BLaER1 (cell line): ENCODE data around the gene SETD3.

Experiments
- H3K27ac ChIP-seq: shearing (Covaris generic); formaldehyde crosslinking; 2 replicates; pipeline ENCODE4 v1.8.1; 2022
- H3K27me3 ChIP-seq: shearing (Covaris generic); formaldehyde crosslinking; 2 replicates; pipeline ENCODE4 v1.8.1; 2022
- H3K36me3 ChIP-seq: shearing (Covaris generic); formaldehyde crosslinking; 2 replicates; pipeline ENCODE4 v1.8.1; 2022
- H3K4me1 ChIP-seq: shearing (Covaris generic); formaldehyde crosslinking; 2 replicates; pipeline ENCODE4 v1.8.1; 2022
- H3K4me2 ChIP-seq: shearing (Covaris generic); formaldehyde crosslinking; 2 replicates; pipeline ENCODE4 v1.8.1; 2022
- H3K4me3 ChIP-seq: shearing (Covaris generic); formaldehyde crosslinking; 2 replicates; pipeline ENCODE4 v1.8.1; 2022
- H3K9ac ChIP-seq: shearing (Covaris generic); formaldehyde crosslinking; 2 replicates; pipeline ENCODE4 v1.8.1; 2022
- H3K9me3 ChIP-seq: shearing (Covaris generic); formaldehyde crosslinking; 2 replicates; pipeline ENCODE4 v1.8.1; 2022
- H4K20me1 ChIP-seq: shearing (Covaris generic); formaldehyde crosslinking; 2 replicates; pipeline ENCODE4 v1.8.1; 2022
- Cebpa-rat ChIP-seq: shearing (Covaris generic); IDR thresholded peaks from 2 replicates; pipeline ENCODE4 v1.8.1; 2022

SETD3 gene

DNA sequence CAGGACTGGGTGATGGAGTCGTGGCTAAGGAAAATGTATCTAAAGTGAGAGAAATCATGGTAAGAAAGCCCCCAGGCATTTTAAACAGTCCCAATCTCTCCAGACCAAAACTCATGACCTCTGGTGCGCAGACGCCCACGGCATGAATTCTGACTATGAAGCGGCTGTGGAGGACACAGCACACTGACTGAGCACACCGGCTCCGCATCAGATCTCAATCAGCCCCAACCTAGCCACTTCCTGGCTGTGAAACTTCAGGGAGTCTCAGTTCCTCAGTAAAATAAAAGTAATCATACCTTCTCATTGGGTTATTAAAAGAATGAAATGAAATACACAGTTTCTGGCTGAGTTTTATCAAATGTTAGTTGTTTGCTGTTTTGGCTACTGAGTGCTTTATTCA is 38.7 kb downstream of the SETD3 start:
- Histone ChIP-seq H3K9ac (no peak overlapping the region), H3K4me3 (no peak overlapping the region), H3K4me2 (no peak overlapping the region), H3K9me3 (no peaks in the 10 kb centered on the region), H3K4me1 (peaks cover 21% of the 10 kb centered on the region), H3K27me3 (no peaks in the 10 kb centered on the region), H3K36me3 (peaks cover 95% of the 10 kb centered on the region), H4K20me1 (peaks cover 80% of the 10 kb centered on the region), H3K27ac (no peak overlapping the region)
- no peak for TF ChIP-seq Cebpa-rat

DNA sequence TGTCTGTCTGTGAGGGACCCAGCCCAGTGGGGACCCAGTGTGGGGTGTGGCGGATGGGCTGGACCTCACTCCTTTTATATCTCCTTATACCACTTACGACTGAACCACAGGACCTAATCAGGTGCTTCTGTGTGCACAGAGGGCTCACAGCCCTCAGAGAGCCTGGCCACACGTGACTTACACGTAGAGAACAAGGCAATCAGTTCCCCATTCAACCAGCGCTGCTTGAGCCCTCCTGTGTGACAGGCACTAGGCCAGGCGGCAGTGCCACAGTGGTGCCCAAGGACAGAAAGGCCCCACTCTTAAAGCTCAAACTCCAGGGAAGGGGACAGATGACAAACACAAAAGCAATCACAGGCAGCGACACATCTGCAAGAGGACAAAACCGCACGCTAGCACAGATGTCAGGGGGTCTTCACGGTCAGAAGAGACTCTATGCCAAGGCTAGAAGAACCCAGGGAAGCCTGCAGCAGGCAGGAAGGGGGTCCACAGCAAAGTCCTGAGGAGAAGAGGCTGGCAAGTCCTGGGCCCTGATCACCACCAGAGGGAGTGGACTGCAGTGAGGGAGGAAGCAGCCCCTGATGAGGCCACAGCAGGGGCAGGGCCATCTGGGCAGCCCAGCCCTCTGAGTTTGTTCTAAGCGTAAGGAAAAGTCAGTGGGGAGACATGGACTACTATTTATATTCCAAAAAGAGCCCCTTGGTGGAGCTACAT is 39.3 kb downstream of the SETD3 start:
- no peaks in the 10 kb centered on the region for H3K27me3 ChIP-seq
- peaks cover 95% of the 10 kb centered on the region for H3K36me3 ChIP-seq
- H3K4me2 ChIP-seq, result no peak overlapping the region
- peaks cover 27% of the 10 kb centered on the region for H3K4me1 ChIP-seq
- H4K20me1 ChIP-seq, result peaks cover 78% of the 10 kb centered on the region
- H3K9ac ChIP-seq, result no peak overlapping the region
- no peak overlapping the region for H3K27ac ChIP-seq
- no peak for TF ChIP-seq Cebpa-rat
- no peak overlapping the region for H3K4me3 ChIP-seq
- no peaks in the 10 kb centered on the region for H3K9me3 ChIP-seq

DNA sequence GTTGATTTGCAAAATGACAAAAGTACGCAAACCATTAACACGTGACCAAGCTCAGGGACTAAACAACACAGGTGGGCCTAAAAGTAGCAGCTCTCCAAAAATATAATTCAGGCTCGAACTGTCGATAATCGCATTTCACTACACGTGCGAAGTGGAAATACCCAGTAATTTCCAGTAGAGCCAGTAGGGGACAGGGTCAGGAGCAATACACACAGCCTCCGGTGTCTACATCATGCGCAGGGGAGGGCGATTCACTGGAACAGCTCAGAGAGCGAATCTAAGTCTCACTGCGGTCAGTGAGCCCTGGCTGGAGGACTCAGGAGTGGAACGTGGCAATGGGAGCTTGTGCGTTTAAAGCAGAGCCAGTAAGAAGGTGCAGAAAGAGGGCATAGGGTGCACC is 40.4 kb downstream of the SETD3 start:
- H3K9ac ChIP-seq, result no peak overlapping the region
- no peak overlapping the region for H3K4me2 ChIP-seq
- H3K27ac ChIP-seq, result no peak overlapping the region
- no peaks in the 10 kb centered on the region for H3K27me3 ChIP-seq
- H3K9me3 ChIP-seq, result no peaks in the 10 kb centered on the region
- no peak for TF ChIP-seq Cebpa-rat
- H3K4me3 ChIP-seq, result no peak overlapping the region
- H4K20me1 ChIP-seq, result peaks cover 86% of the 10 kb centered on the region
- peaks cover 96% of the 10 kb centered on the region for H3K36me3 ChIP-seq
- H3K4me1 ChIP-seq, result peaks cover 29% of the 10 kb centered on the region

DNA sequence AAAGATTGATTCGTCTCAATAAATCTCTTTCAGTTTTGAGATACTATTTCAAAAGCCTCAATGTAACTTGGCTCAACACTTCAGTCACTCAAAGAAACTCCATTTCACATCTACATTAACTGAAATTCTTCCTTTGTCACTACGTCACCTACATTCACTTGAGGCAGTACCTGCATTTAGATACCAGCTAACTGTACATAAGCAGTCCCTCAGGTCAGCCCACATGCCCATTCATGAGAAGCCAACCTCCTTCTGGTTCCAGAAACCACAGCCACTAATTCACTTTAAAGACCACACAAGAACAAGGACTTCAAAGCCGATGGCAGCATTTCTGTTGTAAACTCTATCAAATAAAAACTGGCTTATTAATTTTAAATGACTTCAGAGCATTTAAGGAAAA is 43.0 kb downstream of the SETD3 start:
- Histone ChIP-seq H4K20me1 (peaks cover 65% of the 10 kb centered on the region), H3K27ac (no peak overlapping the region), H3K36me3 (peaks cover 92% of the 10 kb centered on the region), H3K9ac (no peak overlapping the region), H3K27me3 (no peaks in the 10 kb centered on the region), H3K4me1 (peaks cover 29% of the 10 kb centered on the region), H3K4me2 (no peak overlapping the region), H3K4me3 (no peak overlapping the region), H3K9me3 (no peaks in the 10 kb centered on the region)
- no peak for TF ChIP-seq Cebpa-rat

DNA sequence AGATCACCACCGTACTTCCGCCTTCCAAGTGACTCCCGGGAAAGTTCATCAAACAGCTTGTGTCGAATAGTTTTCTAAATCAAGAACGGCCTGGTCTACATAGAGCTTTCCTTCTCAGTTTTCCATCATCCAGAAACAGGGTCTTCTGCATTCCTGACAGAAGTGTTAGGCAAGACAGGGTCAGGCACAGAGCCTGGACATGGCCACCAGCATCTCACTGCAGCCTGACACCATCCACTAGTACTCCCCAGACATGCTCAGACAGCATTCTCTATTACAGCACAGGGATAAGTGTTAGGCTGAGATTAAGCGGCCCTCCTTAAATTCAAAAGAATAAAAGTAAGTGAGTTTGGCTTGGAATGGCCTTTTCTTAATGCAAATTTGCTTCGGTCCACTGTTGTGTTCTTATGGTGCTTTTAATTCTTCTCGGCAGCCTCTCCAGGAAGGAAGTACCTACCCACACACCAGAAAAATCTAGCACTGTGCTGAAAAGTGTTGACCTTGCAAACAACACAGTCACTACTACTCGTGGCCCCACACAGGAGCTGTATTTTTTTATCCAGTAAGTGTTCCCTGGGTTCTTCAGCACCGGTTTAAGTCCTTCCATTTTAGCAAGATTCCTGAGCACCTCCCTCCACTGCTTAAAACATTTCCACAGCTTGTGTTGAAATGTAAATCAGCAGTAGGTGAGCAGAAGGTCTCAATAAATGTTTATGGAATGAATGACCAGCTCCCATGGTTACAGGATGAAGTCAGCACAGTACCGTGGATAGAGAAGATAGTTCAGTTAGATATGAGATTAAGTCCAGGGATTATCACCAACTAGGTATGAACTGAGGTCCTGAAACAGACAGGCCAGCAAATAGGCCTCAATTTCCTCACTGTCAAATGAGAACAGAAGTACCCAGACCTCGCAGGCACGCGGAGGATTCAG is 44.1 kb downstream of the SETD3 start:
- Histone ChIP-seq H3K9me3 (no peaks in the 10 kb centered on the region), H4K20me1 (peaks cover 64% of the 10 kb centered on the region), H3K36me3 (peaks cover 92% of the 10 kb centered on the region), H3K4me1 (peaks cover 30% of the 10 kb centered on the region), H3K4me2 (peak overlapping the region; percentile 48), H3K4me3 (no peak overlapping the region), H3K27me3 (no peaks in the 10 kb centered on the region), H3K27ac (no peak overlapping the region), H3K9ac (no peak overlapping the region)
- no peak for TF ChIP-seq Cebpa-rat

DNA sequence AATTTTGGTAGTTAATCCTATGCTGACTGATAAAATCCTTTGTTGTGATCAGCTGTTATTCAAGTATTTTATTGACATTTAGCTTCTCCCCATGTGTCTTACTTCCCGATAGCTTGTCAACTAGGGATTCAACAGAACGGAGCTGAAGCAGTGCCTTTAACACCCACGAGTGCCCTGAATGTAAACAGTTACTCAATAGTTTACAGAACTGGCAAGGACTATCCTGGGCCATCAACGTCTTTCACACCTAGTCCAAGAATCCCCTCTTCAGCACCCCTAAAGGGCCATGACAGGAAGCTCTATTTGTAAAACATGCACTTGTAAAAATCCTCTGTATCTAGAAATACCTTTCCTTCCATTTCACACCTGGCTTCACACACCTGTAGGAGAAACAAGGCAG is 45.3 kb downstream of the SETD3 start:
- H3K36me3 ChIP-seq, result peaks cover 92% of the 10 kb centered on the region
- no peaks in the 10 kb centered on the region for H3K27me3 ChIP-seq
- no peak overlapping the region for H3K4me2 ChIP-seq
- H3K4me1 ChIP-seq, result peaks cover 42% of the 10 kb centered on the region
- H4K20me1 ChIP-seq, result peaks cover 64% of the 10 kb centered on the region
- H3K9me3 ChIP-seq, result no peaks in the 10 kb centered on the region
- TF ChIP-seq Cebpa-rat, result no peak
- H3K4me3 ChIP-seq, result no peak overlapping the region
- no peak overlapping the region for H3K27ac ChIP-seq
- no peak overlapping the region for H3K9ac ChIP-seq

DNA sequence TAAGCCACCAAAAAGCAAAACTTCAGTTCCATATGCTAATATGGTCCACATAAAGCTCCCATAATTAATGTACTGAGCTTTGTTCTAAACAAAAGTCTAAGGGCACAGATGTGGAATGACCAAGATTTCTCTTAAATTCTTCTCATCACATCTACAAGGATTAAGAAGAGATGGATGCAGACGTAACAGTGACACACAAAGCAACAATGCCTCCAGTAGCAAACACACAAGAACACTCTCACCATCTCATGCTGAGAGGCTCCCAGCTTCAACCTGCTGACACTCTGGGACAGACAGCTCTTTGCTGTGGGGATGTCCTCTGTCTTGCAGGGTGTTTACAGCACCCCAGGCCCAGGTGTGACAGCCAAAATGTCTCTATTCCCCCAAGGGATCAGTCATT is 48.2 kb downstream of the SETD3 start:
- H3K4me3 ChIP-seq, result no peak overlapping the region
- H3K9ac ChIP-seq, result no peak overlapping the region
- H4K20me1 ChIP-seq, result peaks cover 53% of the 10 kb centered on the region; the same call in 1 of the 2 replicates
- no peak overlapping the region for H3K4me2 ChIP-seq
- peaks cover 17% of the 10 kb centered on the region for H3K9me3 ChIP-seq
- peaks cover 93% of the 10 kb centered on the region for H3K36me3 ChIP-seq
- H3K27me3 ChIP-seq, result no peaks in the 10 kb centered on the region
- peaks cover 32% of the 10 kb centered on the region for H3K4me1 ChIP-seq
- no peak for TF ChIP-seq Cebpa-rat
- no peak overlapping the region for H3K27ac ChIP-seq

DNA sequence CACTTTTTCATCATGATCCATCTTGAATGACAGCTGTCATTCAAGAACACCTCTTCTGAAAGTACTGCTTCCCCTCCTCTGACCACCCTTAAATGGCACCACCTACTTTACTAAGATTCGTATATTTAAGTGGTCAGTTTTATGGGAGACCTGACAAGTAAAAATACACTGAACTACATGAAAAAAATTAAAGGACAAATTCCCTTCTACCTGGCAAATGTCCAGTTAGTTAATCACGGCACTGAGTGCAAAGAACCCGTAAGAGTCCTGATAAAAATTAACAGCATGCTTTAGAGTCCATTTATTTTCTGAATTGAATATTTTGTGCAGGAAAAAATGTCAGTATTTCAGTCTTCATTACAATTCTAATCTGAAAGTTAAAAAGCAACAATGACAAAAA is 48.7 kb downstream of the SETD3 start:
- Histone ChIP-seq H3K9me3 (peaks cover 17% of the 10 kb centered on the region), H3K36me3 (peaks cover 93% of the 10 kb centered on the region), H3K4me3 (no peak overlapping the region), H3K27ac (no peak overlapping the region), H3K27me3 (no peaks in the 10 kb centered on the region), H3K4me2 (no peak overlapping the region), H3K9ac (no peak overlapping the region), H3K4me1 (peaks cover 28% of the 10 kb centered on the region), H4K20me1 (peaks cover 50% of the 10 kb centered on the region; the same call in 1 of the 2 replicates)
- TF ChIP-seq Cebpa-rat, result no peak

DNA sequence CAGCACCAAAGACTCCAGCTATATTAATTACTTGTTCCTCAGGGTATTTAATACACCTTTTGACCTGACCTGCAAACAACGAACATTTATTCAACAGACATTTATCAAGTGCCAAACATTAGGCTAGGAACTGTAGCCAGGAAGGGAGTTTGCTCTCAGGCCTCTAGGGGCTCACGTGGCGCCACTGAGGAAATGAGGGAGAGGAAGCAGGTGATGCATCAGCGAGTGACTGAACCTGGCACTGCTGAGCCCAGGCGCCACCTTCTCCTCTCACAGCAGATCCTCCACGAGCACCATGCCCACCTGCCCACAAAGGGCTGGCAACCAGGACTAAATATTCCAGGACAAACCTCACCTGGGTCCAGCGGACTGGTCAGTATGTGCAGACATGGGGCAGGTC is 50.2 kb downstream of the SETD3 start:
- H3K9ac ChIP-seq, result no peak overlapping the region
- no peak overlapping the region for H3K27ac ChIP-seq
- no peak for TF ChIP-seq Cebpa-rat
- H3K27me3 ChIP-seq, result no peaks in the 10 kb centered on the region
- H3K4me2 ChIP-seq, result peak overlapping the region; percentile 50
- H3K9me3 ChIP-seq, result peaks cover 17% of the 10 kb centered on the region
- peaks cover 90% of the 10 kb centered on the region for H3K36me3 ChIP-seq
- no peak overlapping the region for H3K4me3 ChIP-seq
- H3K4me1 ChIP-seq, result peaks cover 30% of the 10 kb centered on the region
- peaks cover 53% of the 10 kb centered on the region for H4K20me1 ChIP-seq
